ENCODE results near the gene ITPKB.
A peak's percentile ranks its signal among the peaks of the same experiment; 100 is the strongest.
"Not testable (repeated sequence)": the region's sequence is repeated elsewhere in the genome, so short reads cannot be mapped to it uniquely, and the experiment has no call there.

ITPKB gene

GRCh38 chr1:226738995-226739695, at the start of gene ITPKB:
Gene ITPKB, minus strand, starts transcription at chr1:226739282. Its CDS starts 1,824 bp downstream, at chr1:226737458.
- peak; percentile 23 for DNase-seq

- DNase-seq: no peak
These were observed 48.6 kb upstream of the ITPKB start for GRCh38 chr1:226787638-226788037.

DNA sequence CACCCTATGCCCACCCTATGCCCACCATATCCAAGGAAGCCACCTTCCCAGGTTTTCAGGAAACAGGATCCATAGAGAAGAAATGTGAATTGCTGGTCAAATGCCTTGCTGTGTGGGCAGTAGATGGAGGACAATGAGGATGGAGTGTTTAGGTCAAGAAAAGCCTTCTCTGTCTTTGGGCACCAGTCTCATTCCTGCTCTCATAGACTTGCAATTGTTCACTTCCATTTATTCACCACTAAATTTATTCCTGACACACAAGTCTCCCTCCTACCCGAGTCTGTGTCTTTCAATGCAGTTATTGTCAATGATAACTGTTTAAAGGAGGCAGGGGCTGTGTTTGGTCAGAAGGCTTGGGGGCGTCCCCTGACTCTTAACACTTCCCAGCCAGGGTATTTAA, 48.0 kb upstream of the ITPKB start:
- no peak for DNase-seq

GRCh38 chr1:226786550-226786949, 47.5 kb upstream of the ITPKB start:
- DNase-seq: no peak

- DNase-seq: no peak
These were observed 46.7 kb upstream of the ITPKB start for GRCh38 chr1:226785805-226786204.

GRCh38 chr1:226784081-226785049, 45.3 kb upstream of the ITPKB start:
- no peak for DNase-seq

DNA sequence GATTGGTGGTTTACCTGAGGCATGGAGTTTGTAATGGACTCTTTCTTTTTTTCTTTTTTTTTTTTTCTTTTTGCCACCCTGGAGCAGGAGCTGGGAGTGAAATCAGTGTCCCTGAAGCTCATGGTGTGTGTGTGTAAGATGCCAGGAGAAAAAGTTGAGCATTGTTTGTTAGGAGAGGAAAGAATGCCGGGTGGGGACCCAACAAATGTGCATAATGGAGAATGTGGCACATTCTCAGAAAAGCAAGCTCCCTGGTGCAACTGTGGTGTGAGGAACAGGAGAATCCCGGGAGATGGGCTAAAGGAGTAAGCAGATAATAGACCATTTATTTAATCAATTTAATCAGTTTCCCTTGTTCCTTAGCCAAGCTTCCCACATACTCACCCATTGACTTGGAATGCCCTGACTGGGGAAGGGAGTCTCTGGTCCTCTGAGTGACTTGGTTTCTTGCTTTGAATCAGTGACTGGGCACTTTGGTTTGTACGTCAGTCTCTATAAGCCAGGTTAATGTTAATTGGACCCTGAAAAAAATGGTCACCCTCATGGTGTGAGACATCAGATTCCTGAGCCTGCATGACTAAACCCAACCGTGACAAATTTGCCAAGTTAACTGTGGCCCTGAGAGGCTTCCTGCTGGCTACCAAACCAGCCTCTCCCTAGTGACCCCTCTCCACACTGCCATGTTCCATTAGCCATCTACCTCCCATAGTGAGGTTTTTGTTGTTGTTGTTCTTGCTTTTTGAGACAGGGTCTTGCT, 43.9 kb upstream of the ITPKB start:
- DNase-seq: no peak

DNA sequence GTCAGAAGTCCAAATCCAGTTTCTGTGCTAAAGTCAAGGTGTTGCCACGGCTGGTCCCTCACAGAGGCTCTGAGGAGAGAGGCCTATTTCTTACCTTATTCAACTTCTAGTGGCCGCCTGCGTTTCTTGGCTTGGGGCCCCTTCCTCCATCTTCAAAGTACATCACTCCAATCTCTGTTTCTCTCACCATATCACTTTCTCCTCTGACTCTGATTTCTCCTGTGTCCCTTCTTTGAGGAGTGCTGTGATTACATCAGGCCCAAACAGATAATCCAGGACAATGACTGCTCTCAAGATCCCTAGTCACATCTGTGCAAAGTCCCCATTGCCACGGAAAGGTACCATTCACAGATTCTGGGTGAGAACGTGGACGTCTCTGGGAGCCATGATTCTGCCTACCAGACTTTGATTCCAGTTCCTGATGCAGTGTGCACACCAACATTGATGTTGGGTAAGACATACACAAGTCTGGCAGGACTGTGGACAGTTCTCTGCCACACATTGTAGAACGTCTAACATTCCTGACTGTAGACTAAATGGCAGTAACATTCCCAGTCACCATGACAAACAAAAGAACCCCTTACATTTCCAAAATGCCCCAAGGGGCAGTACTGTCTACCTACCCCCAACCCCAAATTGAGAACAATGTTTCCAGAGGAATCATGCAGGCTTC, 43.0 kb upstream of the ITPKB start:
- no peak for DNase-seq

- no peak for DNase-seq
These were observed 40.5 kb upstream of the ITPKB start for GRCh38 chr1:226779561-226779960.

GRCh38 chr1:226778657-226779058, 39.6 kb upstream of the ITPKB start:
- no peak for DNase-seq

GRCh38 chr1:226776975-226777374, 37.9 kb upstream of the ITPKB start:
- DNase-seq: no peak

- no peak for DNase-seq
These were observed 37.0 kb upstream of the ITPKB start for GRCh38 chr1:226776066-226776465.

DNA sequence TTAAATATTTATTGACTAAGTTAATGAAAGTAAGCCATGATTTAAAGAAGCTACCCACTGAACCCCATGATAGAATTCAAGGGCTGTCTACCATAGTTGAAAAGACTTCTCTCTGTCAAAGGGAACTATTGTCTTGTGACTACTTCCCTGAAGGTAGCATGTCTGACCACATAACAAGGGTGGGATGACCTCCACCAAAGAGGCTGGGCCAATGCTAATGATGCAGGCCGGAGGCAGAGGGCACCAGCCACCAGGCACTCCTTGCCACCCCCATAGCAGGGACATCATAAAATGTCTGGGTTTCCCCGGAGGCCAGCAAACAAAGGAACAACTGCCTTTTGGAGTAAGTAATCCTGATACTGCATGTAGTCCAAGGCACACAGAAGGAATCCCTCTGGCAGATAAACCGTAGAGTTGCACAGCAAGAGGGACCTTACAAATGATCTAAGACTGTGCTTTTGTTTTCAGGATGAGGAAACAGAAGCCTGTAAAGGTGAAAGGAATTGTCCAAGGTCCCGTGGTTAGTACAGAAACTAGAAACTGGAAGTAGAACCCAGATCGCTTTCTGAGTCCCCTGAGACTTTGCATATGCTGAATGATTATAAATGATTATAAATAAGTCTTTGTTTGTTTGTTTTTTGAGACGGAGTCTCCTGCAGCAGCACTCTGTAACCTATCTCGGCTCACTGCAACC, 33.5 kb upstream of the ITPKB start:
- no peak for DNase-seq

DNA sequence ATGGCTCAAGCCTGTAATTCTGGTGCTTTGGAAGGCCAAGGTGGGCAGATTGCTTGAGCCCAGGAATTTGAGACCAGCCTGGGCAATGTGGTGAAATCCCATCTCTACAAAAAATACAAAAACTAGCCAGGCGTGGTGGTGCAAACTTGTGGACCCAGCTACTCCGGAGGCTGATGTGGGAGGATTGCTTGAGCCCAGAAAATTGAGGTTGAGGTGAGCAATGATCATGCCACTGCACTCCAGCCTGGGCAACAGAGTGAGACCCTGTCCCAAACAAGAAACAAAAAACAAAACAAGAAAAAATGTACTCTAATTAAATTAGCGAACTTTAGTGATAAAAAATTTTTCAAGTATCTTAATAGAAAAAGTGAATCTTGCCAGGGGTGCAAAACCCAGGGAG, 28.1 kb upstream of the ITPKB start:
- not testable (repeated sequence) for DNase-seq

DNA sequence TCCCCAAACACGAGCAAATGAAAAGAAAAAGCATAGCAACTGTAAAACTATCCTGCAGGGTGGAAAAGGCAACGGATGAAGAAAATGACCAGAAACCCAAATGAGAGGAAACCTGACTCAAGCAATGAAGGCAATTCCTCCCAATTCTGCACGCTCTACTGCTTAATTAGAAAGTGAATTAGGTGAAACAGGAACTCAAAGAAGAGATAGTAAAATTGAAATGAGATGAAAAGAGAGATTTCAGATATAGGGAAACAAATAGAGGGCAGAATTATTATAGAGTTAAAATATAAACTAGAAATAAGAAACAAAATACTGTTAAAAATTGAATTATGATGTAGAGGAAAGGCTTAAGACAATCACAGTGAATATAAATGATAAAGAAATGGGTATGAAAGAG, 27.5 kb upstream of the ITPKB start:
- no peak for DNase-seq

- DNase-seq: no peak
These were observed 25.5 kb upstream of the ITPKB start for GRCh38 chr1:226764533-226764932.

- no peak for DNase-seq
These were observed 24.8 kb upstream of the ITPKB start for GRCh38 chr1:226763905-226764264.

DNA sequence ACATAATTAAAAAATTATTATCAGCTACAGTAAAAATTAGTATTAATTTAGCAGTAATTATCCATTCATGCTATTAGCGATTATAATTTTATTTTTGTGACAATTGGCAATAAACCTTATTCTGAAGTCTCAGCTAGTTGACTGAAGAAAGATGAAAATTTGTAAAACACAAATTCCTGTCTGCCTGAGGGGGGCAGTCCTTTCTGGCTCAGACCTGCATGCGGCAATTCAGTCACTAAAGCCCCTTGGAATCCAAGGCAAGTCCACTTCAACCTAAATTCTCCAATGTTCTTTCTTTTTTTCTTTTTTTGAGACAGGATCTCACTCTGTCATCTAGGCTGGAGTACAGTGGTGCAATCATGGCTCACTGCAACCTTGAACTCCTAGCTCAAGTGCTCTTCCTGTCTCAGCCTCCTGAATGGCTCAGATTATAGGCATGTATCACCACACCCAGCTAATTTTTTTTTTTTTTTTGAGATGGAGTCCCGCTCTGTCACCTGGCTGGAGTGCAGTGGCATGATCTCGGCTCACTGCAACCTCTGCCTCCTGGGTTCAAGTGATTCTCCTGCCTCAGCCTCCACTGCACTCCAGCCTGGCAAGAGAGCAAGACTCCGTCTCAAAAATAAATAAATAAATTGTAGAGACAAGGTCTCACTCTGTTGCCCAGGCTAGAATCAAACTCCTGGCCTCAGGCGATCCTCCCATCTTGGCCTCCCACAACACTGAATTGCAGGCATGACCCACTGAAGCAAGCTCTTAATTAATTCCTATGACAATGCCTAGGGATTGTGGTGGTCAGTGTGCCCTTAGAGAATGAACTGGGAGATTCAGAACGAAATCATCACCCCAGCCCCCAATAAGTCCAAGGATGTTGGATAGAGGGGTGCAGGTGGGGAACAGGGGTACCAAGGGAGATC, 24.2 kb upstream of the ITPKB start:
- no peak for DNase-seq

DNA sequence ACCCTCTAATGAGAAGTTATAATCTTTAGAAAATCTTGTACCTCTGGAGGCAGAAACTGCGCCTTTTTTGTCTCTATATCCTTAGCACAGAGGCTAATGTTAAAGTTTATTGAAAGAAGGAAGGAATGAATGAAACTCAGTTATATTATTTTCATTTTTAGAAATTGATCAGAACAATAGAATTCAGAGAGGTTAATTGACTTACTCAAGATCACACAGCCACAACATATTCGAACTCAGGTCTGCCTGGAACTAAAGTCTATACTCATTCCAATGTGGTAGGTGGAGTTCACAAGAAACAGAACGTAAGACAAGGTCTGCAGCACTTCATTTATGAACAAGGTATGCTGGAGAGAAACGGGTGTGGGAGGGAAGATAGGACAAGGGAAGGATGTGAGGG, 23.0 kb upstream of the ITPKB start:
- DNase-seq: no peak

DNA sequence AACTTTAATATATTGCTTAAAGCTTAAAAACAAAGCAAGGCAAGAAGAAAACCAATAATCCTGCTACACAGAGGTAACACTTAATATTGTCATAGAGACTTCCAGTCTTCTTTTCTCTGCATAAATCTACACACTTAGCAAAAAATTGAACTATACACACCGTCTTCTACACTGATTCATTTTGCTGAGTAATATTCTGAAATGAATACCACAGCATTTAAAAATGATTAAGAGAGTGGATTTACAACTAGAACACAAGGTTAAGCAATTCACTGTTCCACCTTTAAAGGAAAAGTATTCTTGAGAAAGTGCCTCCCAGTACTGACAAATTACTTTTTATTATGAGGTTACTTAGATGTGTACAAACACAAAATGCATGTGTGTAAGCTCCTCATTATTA, 22.2 kb upstream of the ITPKB start:
- DNase-seq: no peak
